Type B pancreatic cell (in vitro differentiated cells): ENCODE measurements around the gene C11orf54. TPM values are rescaled to one million over a fixed set of nuclear protein-coding genes. Genes with fewer than 3 reads are reported as not detected.

ENCODE experiments used
- DNase-seq: peaks from one replicate; pipeline ENCODE4 v3.0.0; 2021; ENCODE audit warnings: mixed read lengths; ENCODE audit not compliant: unreplicated experiment; ENCODE audit errors: extremely low spot score
- H3K27ac Mint-ChIP-seq: 2 replicates; pipeline ENCODE4 v1.8.0; 2021; ENCODE audit warnings: mild to moderate bottlenecking, mixed read lengths
- H3K27me3 Mint-ChIP-seq: 2 replicates; pipeline ENCODE4 v1.8.0; 2021; ENCODE audit warnings: mixed read lengths
- H3K36me3 Mint-ChIP-seq: 2 replicates; pipeline ENCODE4 v1.8.0; 2021; ENCODE audit warnings: mixed read lengths
- H3K4me1 Mint-ChIP-seq: one replicate; pipeline ENCODE4 v1.8.0; 2021; ENCODE audit warnings: mixed read lengths; ENCODE audit not compliant: unreplicated experiment
- H3K4me3 Mint-ChIP-seq: 2 replicates; pipeline ENCODE4 v1.8.0; 2021; ENCODE audit warnings: mild to moderate bottlenecking, mixed read lengths
- H3K9me3 Mint-ChIP-seq: 2 replicates; pipeline ENCODE4 v1.8.0; 2021; ENCODE audit warnings: mixed read lengths
- CTCF ChIP-seq: fragments of 200-600 bp; sonication (generic); conservative IDR thresholded peaks from 2 replicates; pipeline ENCODE4 v1.5.0; 2021; ENCODE audit warnings: antibody characterized with exemption, mild to moderate bottlenecking
- microRNA-seq: library from miRNA; unstranded; fragments of <30 nt; microRNA quantifications from one replicate; pipeline ENCODE4, GENCODE V29; 2020
- total RNA-seq: library from RNA; stranded (reverse); gene quantifications from 2 replicates; pipeline ENCODE4 v1.2.1, GENCODE V29; 2021; ENCODE audit warnings: low replicate concordance

Gene C11orf54
- total RNA-seq, 1 donor from 2014 or later, result 29.9 TPM

GRCh38 chr11:93807980-93808379, 66.5 kb downstream of the C11orf54 start:
- no peak for DNase-seq
- no peak overlapping the region for H3K4me3 Mint-ChIP-seq
- no peaks in the 10 kb centered on the region for H3K4me1 Mint-ChIP-seq
- H3K27me3 Mint-ChIP-seq, result no peaks in the 10 kb centered on the region
- peaks cover 44% of the 10 kb centered on the region for H3K36me3 Mint-ChIP-seq
- no peak overlapping the region for H3K27ac Mint-ChIP-seq
- no peaks in the 10 kb centered on the region for H3K9me3 Mint-ChIP-seq
- no peak for TF ChIP-seq CTCF

GRCh38 chr11:93813974-93814373, 72.5 kb downstream of the C11orf54 start:
- TF ChIP-seq CTCF, result no peak
- no peaks in the 10 kb centered on the region for H3K9me3 Mint-ChIP-seq
- peaks cover 48% of the 10 kb centered on the region for H3K36me3 Mint-ChIP-seq
- H3K27me3 Mint-ChIP-seq, result no peaks in the 10 kb centered on the region
- H3K4me1 Mint-ChIP-seq, result peaks cover 14% of the 10 kb centered on the region
- H3K4me3 Mint-ChIP-seq, result no peak overlapping the region
- DNase-seq, result no peak
- H3K27ac Mint-ChIP-seq, result no peak overlapping the region

Small RNAs within 50 kb of the gene (microRNA-seq; reads per million reads assigned to microRNA genes)
- 7.7 reads per million, percentile 29 among the genes with 10 or more reads in this experiment for gene MIR1304

Other genes with a start within 250 kb of the C11orf54 start
- gene SMCO4, start 198.3 kb upstream of the C11orf54 start, total RNA-seq, result 18.2 and 28.3 TPM in 2 replicates
- 12.1 and 19.2 TPM in 2 replicates for gene CEP295, start 80.0 kb upstream of the C11orf54 start, total RNA-seq
- gene TAF1D, start 177 bp upstream of the C11orf54 start, total RNA-seq, result 126 and 143 TPM in 2 replicates
- gene MED17, start 42.6 kb downstream of the C11orf54 start, total RNA-seq, result 49.8 and 53.3 TPM in 2 replicates
- 0.24 TPM in 1 of 2 replicates, not detected in the other for gene VSTM5, start 108.9 kb downstream of the C11orf54 start, total RNA-seq